ENCODE data around the gene SIGLEC14.

SIGLEC14 gene

GRCh38 chr19:51593969-51594773, 52.5 kb downstream of the SIGLEC14 start (continued):
- TF ChIP-seq, protein P1, sequence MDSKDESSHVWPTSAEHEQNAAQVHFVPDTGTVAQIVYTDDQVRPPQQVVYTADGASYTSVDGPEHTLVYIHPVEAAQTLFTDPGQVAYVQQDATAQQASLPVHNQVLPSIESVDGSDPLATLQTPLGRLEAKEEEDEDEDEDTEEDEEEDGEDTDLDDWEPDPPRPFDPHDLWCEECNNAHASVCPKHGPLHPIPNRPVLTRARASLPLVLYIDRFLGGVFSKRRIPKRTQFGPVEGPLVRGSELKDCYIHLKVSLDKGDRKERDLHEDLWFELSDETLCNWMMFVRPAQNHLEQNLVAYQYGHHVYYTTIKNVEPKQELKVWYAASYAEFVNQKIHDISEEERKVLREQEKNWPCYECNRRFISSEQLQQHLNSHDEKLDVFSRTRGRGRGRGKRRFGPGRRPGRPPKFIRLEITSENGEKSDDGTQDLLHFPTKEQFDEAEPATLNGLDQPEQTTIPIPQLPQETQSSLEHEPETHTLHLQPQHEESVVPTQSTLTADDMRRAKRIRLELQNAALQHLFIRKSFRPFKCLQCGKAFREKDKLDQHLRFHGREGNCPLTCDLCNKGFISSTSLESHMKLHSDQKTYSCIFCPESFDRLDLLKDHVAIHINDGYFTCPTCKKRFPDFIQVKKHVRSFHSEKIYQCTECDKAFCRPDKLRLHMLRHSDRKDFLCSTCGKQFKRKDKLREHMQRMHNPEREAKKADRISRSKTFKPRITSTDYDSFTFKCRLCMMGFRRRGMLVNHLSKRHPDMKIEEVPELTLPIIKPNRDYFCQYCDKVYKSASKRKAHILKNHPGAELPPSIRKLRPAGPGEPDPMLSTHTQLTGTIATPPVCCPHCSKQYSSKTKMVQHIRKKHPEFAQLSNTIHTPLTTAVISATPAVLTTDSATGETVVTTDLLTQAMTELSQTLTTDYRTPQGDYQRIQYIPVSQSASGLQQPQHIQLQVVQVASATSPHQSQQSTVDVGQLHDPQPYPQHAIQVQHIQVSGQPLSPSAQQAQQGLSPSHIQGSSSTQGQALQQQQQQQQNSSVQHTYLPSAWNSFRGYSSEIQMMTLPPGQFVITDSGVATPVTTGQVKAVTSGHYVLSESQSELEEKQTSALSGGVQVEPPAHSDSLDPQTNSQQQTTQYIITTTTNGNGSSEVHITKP (tag by site-specific recombination; IDR thresholded peaks at IDR 0.05) = peak; percentile 79
- TF ChIP-seq ZNF48 (tag by site-specific recombination; IDR thresholded peaks at IDR 0.05) = no peak
- TF ChIP-seq, protein P2, sequence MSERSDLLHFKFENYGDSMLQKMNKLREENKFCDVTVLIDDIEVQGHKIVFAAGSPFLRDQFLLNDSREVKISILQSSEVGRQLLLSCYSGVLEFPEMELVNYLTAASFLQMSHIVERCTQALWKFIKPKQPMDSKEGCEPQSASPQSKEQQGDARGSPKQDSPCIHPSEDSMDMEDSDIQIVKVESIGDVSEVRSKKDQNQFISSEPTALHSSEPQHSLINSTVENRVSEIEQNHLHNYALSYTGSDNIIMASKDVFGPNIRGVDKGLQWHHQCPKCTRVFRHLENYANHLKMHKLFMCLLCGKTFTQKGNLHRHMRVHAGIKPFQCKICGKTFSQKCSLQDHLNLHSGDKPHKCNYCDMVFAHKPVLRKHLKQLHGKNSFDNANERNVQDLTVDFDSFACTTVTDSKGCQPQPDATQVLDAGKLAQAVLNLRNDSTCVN (tag by site-specific recombination; optimal IDR thresholded peaks at IDR 0.05) = peak; percentile 65
- TF ChIP-seq SCRT1 (tag by site-specific recombination; IDR thresholded peaks at IDR 0.05; ENCODE audit: borderline replicate concordance) = peak; percentile 84
- no peak for TF ChIP-seq ZNF623 (tag by site-specific recombination; IDR thresholded peaks at IDR 0.05)
- TF ChIP-seq ZNF621 (tag by site-specific recombination; IDR thresholded peaks at IDR 0.05) = no peak
- no peak for TF ChIP-seq ZSCAN30 (tag by site-specific recombination; IDR thresholded peaks at IDR 0.05)
- no peak for TF ChIP-seq ZNF514 (tag by site-specific recombination; IDR thresholded peaks at IDR 0.05)
- TF ChIP-seq ZNF274 (IDR thresholded peaks at IDR 0.05; ENCODE audit: low read length) = no peak
- TF ChIP-seq ZNF274 (tag by site-specific recombination; IDR thresholded peaks at IDR 0.05; ENCODE audit: borderline replicate concordance) = no peak
- TF ChIP-seq ZBTB7A (tag by site-specific recombination; IDR thresholded peaks at IDR 0.05; ENCODE audit: low read depth) = no peak
- no peak for TF ChIP-seq ZNF16 (tag by site-specific recombination; IDR thresholded peaks at IDR 0.05; ENCODE audit: low read depth)
- TF ChIP-seq, protein P3, sequence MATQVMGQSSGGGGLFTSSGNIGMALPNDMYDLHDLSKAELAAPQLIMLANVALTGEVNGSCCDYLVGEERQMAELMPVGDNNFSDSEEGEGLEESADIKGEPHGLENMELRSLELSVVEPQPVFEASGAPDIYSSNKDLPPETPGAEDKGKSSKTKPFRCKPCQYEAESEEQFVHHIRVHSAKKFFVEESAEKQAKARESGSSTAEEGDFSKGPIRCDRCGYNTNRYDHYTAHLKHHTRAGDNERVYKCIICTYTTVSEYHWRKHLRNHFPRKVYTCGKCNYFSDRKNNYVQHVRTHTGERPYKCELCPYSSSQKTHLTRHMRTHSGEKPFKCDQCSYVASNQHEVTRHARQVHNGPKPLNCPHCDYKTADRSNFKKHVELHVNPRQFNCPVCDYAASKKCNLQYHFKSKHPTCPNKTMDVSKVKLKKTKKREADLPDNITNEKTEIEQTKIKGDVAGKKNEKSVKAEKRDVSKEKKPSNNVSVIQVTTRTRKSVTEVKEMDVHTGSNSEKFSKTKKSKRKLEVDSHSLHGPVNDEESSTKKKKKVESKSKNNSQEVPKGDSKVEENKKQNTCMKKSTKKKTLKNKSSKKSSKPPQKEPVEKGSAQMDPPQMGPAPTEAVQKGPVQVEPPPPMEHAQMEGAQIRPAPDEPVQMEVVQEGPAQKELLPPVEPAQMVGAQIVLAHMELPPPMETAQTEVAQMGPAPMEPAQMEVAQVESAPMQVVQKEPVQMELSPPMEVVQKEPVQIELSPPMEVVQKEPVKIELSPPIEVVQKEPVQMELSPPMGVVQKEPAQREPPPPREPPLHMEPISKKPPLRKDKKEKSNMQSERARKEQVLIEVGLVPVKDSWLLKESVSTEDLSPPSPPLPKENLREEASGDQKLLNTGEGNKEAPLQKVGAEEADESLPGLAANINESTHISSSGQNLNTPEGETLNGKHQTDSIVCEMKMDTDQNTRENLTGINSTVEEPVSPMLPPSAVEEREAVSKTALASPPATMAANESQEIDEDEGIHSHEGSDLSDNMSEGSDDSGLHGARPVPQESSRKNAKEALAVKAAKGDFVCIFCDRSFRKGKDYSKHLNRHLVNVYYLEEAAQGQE (tag by site-specific recombination; IDR thresholded peaks at IDR 0.05) = no peak
- no peak for TF ChIP-seq ZNF121 (tag by site-specific recombination; IDR thresholded peaks at IDR 0.05)
- no peak for TF ChIP-seq ZNF280C (tag by site-specific recombination; IDR thresholded peaks at IDR 0.05)
- no peak for TF ChIP-seq ZNF585B (tag by site-specific recombination; IDR thresholded peaks at IDR 0.05)
- no peak for TF ChIP-seq ZNF155 (tag by site-specific recombination; IDR thresholded peaks at IDR 0.05)
- TF ChIP-seq TRIM28 (IDR thresholded peaks at IDR 0.05; ENCODE audit: borderline replicate concordance, low read length) = no peak
- no peak for TF ChIP-seq INSM2 (tag by site-specific recombination; IDR thresholded peaks at IDR 0.05)
- no peak for TF ChIP-seq ZNF843 (tag by site-specific recombination; IDR thresholded peaks at IDR 0.05)
- TF ChIP-seq ZNF2 (tag by site-specific recombination; IDR thresholded peaks at IDR 0.05) = no peak
- TF ChIP-seq, protein P4, sequence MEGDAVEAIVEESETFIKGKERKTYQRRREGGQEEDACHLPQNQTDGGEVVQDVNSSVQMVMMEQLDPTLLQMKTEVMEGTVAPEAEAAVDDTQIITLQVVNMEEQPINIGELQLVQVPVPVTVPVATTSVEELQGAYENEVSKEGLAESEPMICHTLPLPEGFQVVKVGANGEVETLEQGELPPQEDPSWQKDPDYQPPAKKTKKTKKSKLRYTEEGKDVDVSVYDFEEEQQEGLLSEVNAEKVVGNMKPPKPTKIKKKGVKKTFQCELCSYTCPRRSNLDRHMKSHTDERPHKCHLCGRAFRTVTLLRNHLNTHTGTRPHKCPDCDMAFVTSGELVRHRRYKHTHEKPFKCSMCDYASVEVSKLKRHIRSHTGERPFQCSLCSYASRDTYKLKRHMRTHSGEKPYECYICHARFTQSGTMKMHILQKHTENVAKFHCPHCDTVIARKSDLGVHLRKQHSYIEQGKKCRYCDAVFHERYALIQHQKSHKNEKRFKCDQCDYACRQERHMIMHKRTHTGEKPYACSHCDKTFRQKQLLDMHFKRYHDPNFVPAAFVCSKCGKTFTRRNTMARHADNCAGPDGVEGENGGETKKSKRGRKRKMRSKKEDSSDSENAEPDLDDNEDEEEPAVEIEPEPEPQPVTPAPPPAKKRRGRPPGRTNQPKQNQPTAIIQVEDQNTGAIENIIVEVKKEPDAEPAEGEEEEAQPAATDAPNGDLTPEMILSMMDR (tag by site-specific recombination; IDR thresholded peaks at IDR 0.05) = peak; percentile 9; the same call in 1 of the 2 replicates
- no peak for TF ChIP-seq ZNF211 (tag by site-specific recombination; IDR thresholded peaks at IDR 0.05; ENCODE audit: low read depth)
- TF ChIP-seq HOXA7 (CRISPR knock-in tag; IDR thresholded peaks at IDR 0.05; ENCODE audit: borderline replicate concordance) = no peak
- no peak for TF ChIP-seq ZNF184 (tag by site-specific recombination; IDR thresholded peaks at IDR 0.05)
- no peak for TF ChIP-seq ZNF610 (tag by site-specific recombination; IDR thresholded peaks at IDR 0.05; ENCODE audit: borderline replicate concordance)

All from HEK293 (cell line).